A549 (cell line): Measurements from ENCODE around the gene RUVBL1. TPM values are rescaled to one million over a fixed set of nuclear protein-coding genes. Genes with fewer than 3 reads are reported as not detected.

ENCODE experiments used
- ATAC-seq, 2 experiments: fragments of 200-7000 bp in 1 of 2; fragments of >200 bp in 1 of 2; cut with Nextera tagmentation in 1 of 2; cut with Tn5 transposase in 1 of 2; 3 replicates each; pipeline versions ENCODE4 v1.8.0 to v1.9.1; 2018 to 2020; ENCODE audit warnings: mild to moderate bottlenecking in 1 of 2, moderate library complexity in 1 of 2
- CTCF ChIA-PET: fragments of 300-600 bp; sonication (Branson Sonifier 250); formaldehyde crosslinking; extraction: SDS; loops from one replicate; lab custom pipeline; 2021; ENCODE audit warnings: antibody characterized with exemption, inconsistent platforms; lab: Yijun Ruan, JAX
- POLR2A ChIA-PET: fragments of 350-600 bp; formaldehyde crosslinking; extraction: SDS; loops from one replicate; lab custom pipeline; 2021; ENCODE audit warnings: antibody characterized with exemption, inconsistent platforms; lab: Yijun Ruan, JAX
- DNase-seq, 2 experiments: peaks; one replicate each; pipeline versions ENCODE4 v3.0.0 to v3.0.0-alpha.2; 2011 to 2016; ENCODE audit warnings: low read depth in 1 of 2, low spot score in 1 of 2
- FAIRE-seq: peaks from 2 replicates; lab custom pipeline; 2011; peaks lifted over from hg19 to GRCh38; lab: Jason Lieb, UNC
- H3K27ac ChIP-seq, 2 experiments: fragments of >200 bp; sonication (Bioruptor Twin); formaldehyde crosslinking; 3 replicates each; pipeline ENCODE4 v1.5.1; 2016 to 2017
- H3K4me1 ChIP-seq: fragments of >200 bp; sonication (Bioruptor Twin); formaldehyde crosslinking; 3 replicates; pipeline ENCODE4 v1.6.1; 2016
- H3K4me2 ChIP-seq: fragments of >200 bp; sonication (Bioruptor Twin); formaldehyde crosslinking; 3 replicates; pipeline ENCODE4 v1.6.1; 2016
- H3K4me3 ChIP-seq: fragments of >200 bp; sonication (Bioruptor Twin); formaldehyde crosslinking; 3 replicates; pipeline ENCODE4 v1.5.1; 2016
- H3K9me3 ChIP-seq: fragments of >200 bp; sonication (Bioruptor Twin); formaldehyde crosslinking; 3 replicates; pipeline ENCODE4 v1.6.1; 2016
- BHLHE40 ChIP-seq: IDR thresholded peaks from 2 replicates; pipeline ENCODE4 v1.6.1; 2012; ENCODE audit warnings: low read depth, low read length, inconsistent platforms
- CEBPB ChIP-seq, 2 experiments: fragments of >200 bp in 1 of 2; sonication (Bioruptor Twin) in 1 of 2; formaldehyde crosslinking in 1 of 2; IDR thresholded peaks; 2 replicates each; pipeline ENCODE4 v1.6.1; 2012 to 2016
- CHD4 ChIP-seq: fragments of 200-600 bp; sonication (generic); IDR thresholded peaks from 2 replicates; pipeline ENCODE4 v1.6.1; 2016; ENCODE audit warnings: antibody characterized with exemption, mild to moderate bottlenecking, borderline replicate concordance
- EHF ChIP-seq: fragments of 250-450 bp; sonication (Bioruptor Pico); IDR thresholded peaks from 2 replicates; pipeline ENCODE4 v1.5.0; 2020; ENCODE audit warnings: mild to moderate bottlenecking
- EHMT2 ChIP-seq: fragments of 200-600 bp; sonication (generic); IDR thresholded peaks from 2 replicates; pipeline ENCODE4 v1.6.1; 2016; ENCODE audit warnings: antibody characterized with exemption, low read depth, mild to moderate bottlenecking, moderate library complexity
- FOSL2 ChIP-seq, 2 experiments: fragments of 450-650 bp in 1 of 2; fragments of >200 bp in 1 of 2; sonication (Bioruptor Twin) in 1 of 2; formaldehyde crosslinking; IDR thresholded peaks; 2 replicates each; pipeline versions ENCODE4 v1.5.0 to v1.6.1; 2016 to 2020; ENCODE audit warnings: mild to moderate bottlenecking in 1 of 2, moderate library complexity in 1 of 2
- GATA3 ChIP-seq: IDR thresholded peaks from 2 replicates; pipeline ENCODE4 v1.6.1; 2012; ENCODE audit warnings: borderline replicate concordance
- HDAC2 ChIP-seq: fragments of 200-600 bp; sonication (generic); IDR thresholded peaks from 2 replicates; pipeline ENCODE4 v1.6.1; 2016
- JUN ChIP-seq, 2 experiments: fragments of >200 bp; sonication (Bioruptor Twin); formaldehyde crosslinking; IDR thresholded peaks; 2 replicates in 1 of 2; 3 replicates in 1 of 2; pipeline ENCODE4 v1.6.1; 2016 to 2017
- MAFK ChIP-seq: fragments of 450-650 bp; IDR thresholded peaks from 2 replicates; pipeline ENCODE4 v1.6.1; 2014; ENCODE audit not compliant: partially characterized antibody
- MAZ ChIP-seq: fragments of 150-350 bp; IDR thresholded peaks from 2 replicates; pipeline ENCODE4 v1.6.1; 2014; ENCODE audit warnings: antibody characterized with exemption, low read depth, low read length, borderline replicate concordance
- MYC ChIP-seq: IDR thresholded peaks from 2 replicates; pipeline ENCODE4 v1.6.1; 2012; ENCODE audit warnings: mild to moderate bottlenecking, inconsistent platforms, low read length, improper control_type of control experiment, borderline replicate concordance
- NPAS2 ChIP-seq: fragments of 250-450 bp; sonication (Bioruptor Pico); IDR thresholded peaks from 2 replicates; pipeline ENCODE4 v1.8.0; 2022; ENCODE audit warnings: mild to moderate bottlenecking, moderate library complexity, borderline replicate concordance
- POLR2A ChIP-seq: IDR thresholded peaks from 2 replicates; pipeline ENCODE4 v1.6.1; 2012; ENCODE audit warnings: mild to moderate bottlenecking, low read length
- RAD21 ChIP-seq, 2 experiments: fragments of >200 bp in 1 of 2; sonication (Bioruptor Twin) in 1 of 2; formaldehyde crosslinking in 1 of 2; IDR thresholded peaks in 1 of 2; conservative IDR thresholded peaks in 1 of 2; 2 replicates in 1 of 2; 3 replicates in 1 of 2; pipeline ENCODE4 v1.6.1; 2012 to 2018; ENCODE audit warnings: inconsistent platforms in 1 of 2
- RCOR1 ChIP-seq: fragments of 150-350 bp; IDR thresholded peaks from 2 replicates; pipeline ENCODE4 v1.6.1; 2014; ENCODE audit warnings: antibody characterized with exemption, low read length, low read depth
- RFX5 ChIP-seq: fragments of 450-650 bp; IDR thresholded peaks from 2 replicates; pipeline ENCODE4 v1.7.1; 2014; ENCODE audit warnings: antibody characterized with exemption, mild to moderate bottlenecking, moderate library complexity
- ZNF302 ChIP-seq: fragments of 250-450 bp; sonication (Bioruptor Pico); IDR thresholded peaks from 2 replicates; pipeline ENCODE4 v1.9.0; 2021; ENCODE audit warnings: inconsistent platforms, mild to moderate bottlenecking, moderate library complexity
- WGBS: methylation state at CpG from one replicate; pipeline ENCODE4 v1.1.6; 2017; ENCODE audit errors: missing lambda C conversion rate; 5-methylcytosine and 5-hydroxymethylcytosine counted together
- polyA plus RNA-seq, 4 experiments: library from polyadenylated mRNA; depleted of rRNA in 3 of 4; stranded (reverse); fragments of >200 nt; fragmentation: RNase III in 1 of 4; extraction: RNeasy Plus Mini Kit Qiagen cat#74134 plus additional on column Dnase treatment in 1 of 4; gene quantifications; 2 replicates in 3 of 4; 3 replicates in 1 of 4; pipeline ENCODE4 v1.2.3, GENCODE V29; 2011 to 2017
- TF ChIP-seq, protein P1 (sequence below): fragments of 150-350 bp; IDR thresholded peaks from 2 replicates; pipeline ENCODE4 v1.6.1; 2014; ENCODE audit warnings: low read depth, mild to moderate bottlenecking, low read length
- TF ChIP-seq, protein P2 (sequence below): IDR thresholded peaks from 2 replicates; pipeline ENCODE4 v1.6.1; 2012

The RUVBL1 gene
- polyA plus RNA-seq, 2 of the 4 experiments (the other 2 are of a cell fraction) = 105 to 144 TPM

DNA sequence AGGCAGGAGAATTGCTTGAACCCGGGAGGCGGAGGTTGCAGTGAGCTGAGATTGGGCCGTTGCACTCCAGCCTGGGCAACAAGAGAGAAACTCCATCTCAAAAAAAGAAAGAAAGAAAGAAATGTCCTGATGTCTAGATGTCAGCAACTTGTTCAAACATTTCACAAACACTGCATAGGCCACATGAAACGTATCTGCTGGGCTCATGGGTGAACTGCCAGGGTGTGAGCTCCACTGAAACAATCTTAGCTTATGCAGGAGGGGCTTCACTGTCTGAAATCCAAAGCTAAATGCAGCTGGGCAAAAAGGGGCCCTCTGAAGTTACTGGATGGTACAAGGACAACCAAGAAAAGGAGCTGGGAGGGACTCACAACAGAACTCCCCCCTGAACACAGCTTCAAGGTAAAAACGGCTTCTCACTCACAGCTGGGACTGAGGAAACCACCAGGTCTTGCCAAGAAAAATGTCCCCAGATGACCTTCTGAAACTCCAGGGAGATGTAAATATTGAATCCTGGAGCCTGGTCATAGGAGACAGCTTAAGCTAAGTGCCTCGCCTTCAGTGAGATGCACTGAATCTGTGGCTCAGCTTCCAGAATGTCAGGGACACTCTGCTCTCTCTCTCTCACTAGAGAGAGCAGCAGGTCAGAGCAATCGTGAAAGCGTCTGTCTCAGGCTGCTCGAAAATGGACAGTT, 39.5 kb downstream of the RUVBL1 start (continued):
- TF ChIP-seq, protein P1, sequence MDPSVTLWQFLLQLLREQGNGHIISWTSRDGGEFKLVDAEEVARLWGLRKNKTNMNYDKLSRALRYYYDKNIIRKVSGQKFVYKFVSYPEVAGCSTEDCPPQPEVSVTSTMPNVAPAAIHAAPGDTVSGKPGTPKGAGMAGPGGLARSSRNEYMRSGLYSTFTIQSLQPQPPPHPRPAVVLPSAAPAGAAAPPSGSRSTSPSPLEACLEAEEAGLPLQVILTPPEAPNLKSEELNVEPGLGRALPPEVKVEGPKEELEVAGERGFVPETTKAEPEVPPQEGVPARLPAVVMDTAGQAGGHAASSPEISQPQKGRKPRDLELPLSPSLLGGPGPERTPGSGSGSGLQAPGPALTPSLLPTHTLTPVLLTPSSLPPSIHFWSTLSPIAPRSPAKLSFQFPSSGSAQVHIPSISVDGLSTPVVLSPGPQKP = no peak
- no peak for TF ChIP-seq MYC

DNA sequence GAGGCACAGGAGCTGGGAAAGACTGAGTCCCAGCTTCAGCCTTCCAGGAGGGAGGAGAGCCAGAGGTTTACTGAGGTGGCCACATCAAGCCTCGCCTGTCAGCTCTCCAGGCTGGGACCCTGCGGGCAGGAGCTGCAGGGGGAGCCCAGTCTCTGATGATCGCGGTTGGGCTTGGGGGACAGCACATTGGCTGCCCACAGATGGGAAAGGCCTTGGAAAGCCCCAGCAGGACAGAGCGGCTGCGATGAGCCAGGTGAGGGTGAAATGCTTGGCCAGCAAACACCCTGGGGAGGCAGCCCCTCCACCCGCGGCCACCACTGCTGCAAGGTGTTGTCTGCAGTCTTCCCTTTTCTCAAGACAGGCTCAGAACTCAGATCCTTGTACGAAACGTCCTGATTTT, 40.2 kb downstream of the RUVBL1 start:
- H3K4me3 ChIP-seq = no peak overlapping the region
- WGBS = 90% methylated on average over 8 of the region's 10 CpGs
- TF ChIP-seq RAD21 (conservative IDR thresholded peaks at IDR 0.05 in 1 of 2, IDR thresholded peaks at IDR 0.05 in 1 of 2) (no peak), HDAC2 (no peak)
- peak overlapping the region; percentile 81 to 86; a peak in 4 of 6 replicates for H3K27ac ChIP-seq
- ChIA-PET POLR2A (no interaction called here), CTCF (interaction anchor here (1.2 to 1.6 kb wide), 2 partner anchors 14 to 18 kb away, joined by 3 read pairs; no protein-coding TSS in a partner anchor)
- no peak for FAIRE-seq
- H3K4me1 ChIP-seq = peaks cover 59% of the 10 kb centered on the region
- DNase-seq = no peak
- no peak for ATAC-seq
- no peaks in the 10 kb centered on the region for H3K9me3 ChIP-seq
- H3K4me2 ChIP-seq = no peak overlapping the region

DNA sequence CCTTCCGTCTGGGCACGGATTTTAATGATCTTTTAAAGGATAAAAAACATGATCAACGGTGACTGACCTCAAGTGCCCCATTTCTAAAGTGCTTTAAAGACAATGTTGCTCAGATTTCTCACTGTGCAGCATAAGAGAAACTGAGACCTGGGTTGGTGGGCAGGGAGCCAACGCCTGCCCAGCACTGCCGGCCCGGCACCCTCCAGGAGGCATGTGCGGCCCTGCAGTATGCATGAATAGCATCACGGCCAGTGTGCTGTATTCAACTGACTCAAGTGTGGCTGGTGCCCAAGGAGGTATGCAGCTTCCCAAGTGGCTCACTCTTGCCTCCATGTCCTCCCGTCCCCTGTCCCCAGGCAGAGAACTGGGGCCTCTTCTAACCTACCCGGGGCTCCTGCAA, 41.1 kb downstream of the RUVBL1 start:
- ATAC-seq = no peak
- ChIA-PET CTCF (interaction anchor here (1.5 to 1.6 kb wide), 2 partner anchors 13 to 15 kb away, joined by 3 to 8 read pairs; no protein-coding TSS in a partner anchor), POLR2A (interaction anchor here (0.6 kb wide), 1 partner anchor 26 kb away, joined by 5 read pairs; no protein-coding TSS in a partner anchor)
- TF ChIP-seq RFX5 (no peak), GATA3 (no peak), BHLHE40 (no peak), NPAS2 (CRISPR knock-in tag) (no peak), MAZ (no peak), EHMT2 (no peak), EHF (CRISPR knock-in tag) (no peak), ZNF302 (CRISPR knock-in tag) (no peak), RCOR1 (no peak)
- TF ChIP-seq, protein P1 = no peak
- FAIRE-seq = no peak
- Histone ChIP-seq H3K4me1 (peaks cover 60% of the 10 kb centered on the region), H3K27ac (peak overlapping the region; percentile 81 to 86), H3K4me3 (no peak overlapping the region), H3K9me3 (no peaks in the 10 kb centered on the region), H3K4me2 (peak overlapping the region; percentile 49)
- 60% methylated on average over 5 of the region's 10 CpGs for WGBS
- no peak for DNase-seq

DNA sequence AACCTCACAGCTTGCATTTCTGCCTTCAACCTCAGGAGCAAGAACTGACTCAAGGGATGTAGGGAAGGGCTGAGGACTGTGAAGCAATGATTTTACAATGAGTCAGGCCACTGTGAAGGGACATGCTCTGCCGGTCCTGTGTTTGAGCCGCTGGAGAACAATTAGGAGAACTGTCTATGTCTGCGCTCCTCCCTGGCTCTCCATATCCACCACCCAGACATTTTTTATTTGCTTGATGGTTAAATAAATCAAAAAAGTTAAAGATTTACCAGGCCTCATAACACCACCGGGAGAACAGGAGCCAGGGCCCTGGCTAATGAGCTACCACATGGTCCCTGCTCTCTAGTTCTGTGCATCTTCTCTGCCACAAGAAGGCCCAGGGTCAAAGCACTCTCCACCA, 41.8 kb downstream of the RUVBL1 start:
- Histone ChIP-seq H3K9me3 (no peaks in the 10 kb centered on the region), H3K4me1 (peaks cover 62% of the 10 kb centered on the region), H3K27ac (peak overlapping the region; percentile 81 to 86), H3K4me2 (peak overlapping the region; percentile 49), H3K4me3 (no peak overlapping the region)
- peak; percentile 46 to 77 for DNase-seq
- ChIA-PET POLR2A (interaction anchor here (0.6 kb wide), 1 partner anchor 27 kb away, joined by 5 read pairs; no protein-coding TSS in a partner anchor), CTCF (interaction anchor here (0.6 to 1.5 kb wide), 3 partner anchors 13 to 583 kb away, joined by 3 to 8 read pairs (median 3); no protein-coding TSS in a partner anchor)
- 10% methylated on average over 4 of the region's 4 CpGs for WGBS
- peak; percentile 83 to 85 for ATAC-seq
- no peak for TF ChIP-seq POLR2A
- TF ChIP-seq FOSL2 (IDR thresholded peaks at IDR 0.05) = no peak
- peak; percentile 50 for TF ChIP-seq FOSL2 (CRISPR knock-in tag; IDR thresholded peaks at IDR 0.05)
- peak; percentile 33 for TF ChIP-seq MAFK
- no peak for TF ChIP-seq CHD4
- peak in 1 of 2 experiments; percentile 66; a peak in 2 of 4 replicates for TF ChIP-seq CEBPB (IDR thresholded peaks at IDR 0.05)
- no peak for TF ChIP-seq ZNF302 (CRISPR knock-in tag)
- TF ChIP-seq JUN (IDR thresholded peaks at IDR 0.05) = 0 out of 5 replicates have a peak, but pooled peaks of 1 of the 2 experiments have one; percentile 22
- TF ChIP-seq, protein P2, sequence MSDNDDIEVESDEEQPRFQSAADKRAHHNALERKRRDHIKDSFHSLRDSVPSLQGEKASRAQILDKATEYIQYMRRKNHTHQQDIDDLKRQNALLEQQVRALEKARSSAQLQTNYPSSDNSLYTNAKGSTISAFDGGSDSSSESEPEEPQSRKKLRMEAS = peak; percentile 51
- FAIRE-seq = no peak
